ENCODE results near the gene PCP4.

GRCh38 chr21:39911286-39912199, 44.3 kb downstream of the PCP4 start:
- TF ChIP-seq CTCF (IDR thresholded peaks at IDR 0.05 in 8 of 11, conservative IDR thresholded peaks at IDR 0.05 in 3 of 11): no peak
- no peak for TF ChIP-seq POLR2A (IDR thresholded peaks at IDR 0.05)

Data from spleen (tissue), 7 donors.